ENCODE data around the gene SYNJ2.
"Not testable (repeated sequence)": the region's sequence is repeated elsewhere in the genome, so short reads cannot be mapped to it uniquely, and the experiment has no call there.

GRCh38 chr6:157950899-157951298 is 30.8 kb upstream of the SYNJ2 start:
- TF ChIP-seq CTCF (IDR thresholded peaks at IDR 0.05; ENCODE audit: low read length); EZH2 (IDR thresholded peaks at IDR 0.05; ENCODE audit: borderline replicate concordance, low read length): not testable (repeated sequence)
